GM23248 (cell line): ENCODE measurements around the gene FOLR1. TPM values are rescaled to one million over a fixed set of nuclear protein-coding genes. Genes with fewer than 3 reads are reported as not detected.

ENCODE experiments used
- DNase-seq: peaks from one replicate; pipeline ENCODE4 v3.0.0-alpha.2; 2015
- H2AFZ ChIP-seq: fragments of 200-600 bp; sonication (generic); 2 replicates; pipeline ENCODE4 v1.6.1; 2016; ENCODE audit warnings: antibody characterized with exemption
- H3F3A ChIP-seq: fragments of 200-600 bp; sonication (generic); 2 replicates; pipeline ENCODE4 v1.6.1; 2016; ENCODE audit warnings: mild to moderate bottlenecking, antibody characterized with exemption, mixed run types; ENCODE audit not compliant: insufficient read depth
- H3K27ac ChIP-seq: fragments of 200-600 bp; sonication (generic); 2 replicates; pipeline ENCODE4 v1.5.1; 2016; ENCODE audit warnings: mild to moderate bottlenecking
- H3K27me3 ChIP-seq: fragments of 200-600 bp; sonication (generic); replicated peaks from 2 replicates; pipeline ENCODE4 v1.6.1; 2016; ENCODE audit warnings: mild to moderate bottlenecking; ENCODE audit not compliant: insufficient read depth
- H3K36me3 ChIP-seq: fragments of 200-600 bp; sonication (generic); 2 replicates; pipeline ENCODE4 v1.6.1; 2016; ENCODE audit warnings: low read depth, mild to moderate bottlenecking
- H3K4me1 ChIP-seq: fragments of 200-600 bp; sonication (generic); 2 replicates; pipeline ENCODE4 v1.6.1; 2016; ENCODE audit warnings: mild to moderate bottlenecking; ENCODE audit not compliant: insufficient read depth
- H3K4me2 ChIP-seq: fragments of 200-600 bp; sonication (generic); one replicate; pipeline ENCODE4 v1.6.1; 2016; ENCODE audit warnings: mild to moderate bottlenecking; ENCODE audit not compliant: unreplicated experiment
- H3K4me3 ChIP-seq: fragments of 200-600 bp; sonication (generic); 2 replicates; pipeline ENCODE4 v1.5.1; 2016; ENCODE audit warnings: mild to moderate bottlenecking
- H3K79me2 ChIP-seq: fragments of 200-600 bp; sonication (generic); 2 replicates; pipeline ENCODE4 v1.6.1; 2016; ENCODE audit warnings: mild to moderate bottlenecking; ENCODE audit not compliant: insufficient read depth
- H3K9ac ChIP-seq: fragments of 200-600 bp; sonication (generic); 2 replicates; pipeline ENCODE4 v1.6.1; 2016; ENCODE audit warnings: mild to moderate bottlenecking
- H3K9me2 ChIP-seq: fragments of 200-600 bp; sonication (generic); 2 replicates; pipeline ENCODE4 v1.6.1; 2016; ENCODE audit warnings: mixed run types, mild to moderate bottlenecking, moderate library complexity; ENCODE audit not compliant: insufficient read depth
- H3K9me3 ChIP-seq: fragments of 200-600 bp; sonication (generic); one replicate; pipeline ENCODE4 v1.6.1; 2017; ENCODE audit warnings: low read depth
- H4K20me1 ChIP-seq: fragments of 200-600 bp; sonication (generic); 2 replicates; pipeline ENCODE4 v1.6.0; 2016; ENCODE audit not compliant: insufficient read depth
- EZH2 ChIP-seq: fragments of 200-600 bp; sonication (generic); IDR thresholded peaks from 2 replicates; pipeline ENCODE4 v1.6.1; 2018; ENCODE audit warnings: antibody characterized with exemption, mild to moderate bottlenecking; ENCODE audit not compliant: insufficient read depth, poor library complexity, severe bottlenecking
- EZH2phosphoT487 ChIP-seq: fragments of 200-600 bp; sonication (generic); IDR thresholded peaks from 2 replicates; pipeline ENCODE4 v1.6.1; 2018; ENCODE audit warnings: antibody characterized with exemption, moderate library complexity, mild to moderate bottlenecking, low read depth; ENCODE audit not compliant: insufficient read depth
- WGBS, 2 experiments: methylation state at CpG; one replicate each; pipeline ENCODE4 v1.1.6; 2015 to 2017; ENCODE audit warnings: low lambda C conversion rate in 2 of 2, low coverage in 1 of 2; ENCODE audit errors: missing lambda C conversion rate in 2 of 2; 5-methylcytosine and 5-hydroxymethylcytosine counted together
- in situ Hi-C: fragments of 300-500 bp; cut with MboI; formaldehyde crosslinking; loops from 2 replicates; pipeline ENCODE4 v1.15.0; 2020
- polyA plus RNA-seq: library from polyadenylated mRNA; unstranded; fragments of >200 nt; fragmentation: Nextera tagmentation; extraction: Ambion mirVana; gene quantifications from 2 replicates; pipeline ENCODE4 v1.2.1, GENCODE V29; 2016
- total RNA-seq: library from RNA; depleted of rRNA; stranded (reverse); fragments of >200 nt; shearing (Covaris generic); gene quantifications from 2 replicates; pipeline ENCODE4 v1.2.3, GENCODE V29; 2014

The FOLR1 gene
- total and polyA plus RNA-seq, 2 experiments from 2014 or later = 0.24 TPM; not detected in 1

- Histone ChIP-seq H3F3A (no peaks in the 10 kb centered on the region), H2AFZ (no peak overlapping the region), H3K4me1 (peaks cover 9% of the 10 kb centered on the region; the same call in 1 of the 2 replicates), H3K9me3 (no peaks in the 10 kb centered on the region), H3K9me2 (no peaks in the 10 kb centered on the region), H3K4me3 (no peak overlapping the region), H3K27ac (no peak overlapping the region), H4K20me1 (no peaks in the 10 kb centered on the region), H3K79me2 (peaks cover 19% of the 10 kb centered on the region), H3K27me3 (no peaks in the 10 kb centered on the region), H3K9ac (no peak overlapping the region), H3K36me3 (no peaks in the 10 kb centered on the region), H3K4me2 (no peak overlapping the region)
- DNase-seq = no peak
- in situ Hi-C loops = no loop called here
- WGBS, 2 experiments = 64 to 80% methylated on average over 6 to 10 of the region's 10 CpGs
- TF ChIP-seq EZH2 = no peak
- TF ChIP-seq EZH2phosphoT487 = no peak
Observed at GRCh38 chr11:72220696-72221363, 28.9 kb downstream of the FOLR1 start.

DNA sequence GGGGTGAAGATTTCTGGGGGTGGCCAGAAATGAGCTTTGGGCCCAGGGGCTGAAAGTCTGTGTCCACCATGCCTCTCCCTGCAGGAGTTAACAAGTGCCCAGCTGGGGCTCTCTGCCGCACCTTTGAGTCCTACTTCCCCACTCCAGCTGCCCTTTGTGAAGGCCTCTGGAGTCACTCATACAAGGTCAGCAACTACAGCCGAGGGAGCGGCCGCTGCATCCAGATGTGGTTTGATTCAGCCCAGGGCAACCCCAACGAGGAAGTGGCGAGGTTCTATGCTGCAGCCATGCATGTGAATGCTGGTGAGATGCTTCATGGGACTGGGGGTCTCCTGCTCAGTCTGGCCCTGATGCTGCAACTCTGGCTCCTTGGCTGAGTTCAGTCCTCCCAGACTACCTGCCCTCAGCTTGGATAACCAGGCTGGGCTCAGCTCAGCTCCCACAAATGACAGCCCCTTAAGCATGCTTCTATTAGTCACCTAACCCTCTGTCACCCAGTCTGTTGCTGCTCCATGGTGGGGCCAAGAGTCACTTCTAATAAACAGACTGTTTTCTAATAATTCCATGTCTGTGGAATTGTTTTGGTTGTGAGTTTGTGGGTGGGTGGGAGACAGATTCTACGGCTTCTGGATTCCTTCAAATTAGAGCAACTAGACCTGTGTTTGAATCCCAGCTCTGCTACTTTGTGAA lies 29.6 kb downstream of the FOLR1 start:
- Histone ChIP-seq H4K20me1 (no peaks in the 10 kb centered on the region), H2AFZ (peak overlapping the region; percentile 94), H3K27ac (no peak overlapping the region)

DNA sequence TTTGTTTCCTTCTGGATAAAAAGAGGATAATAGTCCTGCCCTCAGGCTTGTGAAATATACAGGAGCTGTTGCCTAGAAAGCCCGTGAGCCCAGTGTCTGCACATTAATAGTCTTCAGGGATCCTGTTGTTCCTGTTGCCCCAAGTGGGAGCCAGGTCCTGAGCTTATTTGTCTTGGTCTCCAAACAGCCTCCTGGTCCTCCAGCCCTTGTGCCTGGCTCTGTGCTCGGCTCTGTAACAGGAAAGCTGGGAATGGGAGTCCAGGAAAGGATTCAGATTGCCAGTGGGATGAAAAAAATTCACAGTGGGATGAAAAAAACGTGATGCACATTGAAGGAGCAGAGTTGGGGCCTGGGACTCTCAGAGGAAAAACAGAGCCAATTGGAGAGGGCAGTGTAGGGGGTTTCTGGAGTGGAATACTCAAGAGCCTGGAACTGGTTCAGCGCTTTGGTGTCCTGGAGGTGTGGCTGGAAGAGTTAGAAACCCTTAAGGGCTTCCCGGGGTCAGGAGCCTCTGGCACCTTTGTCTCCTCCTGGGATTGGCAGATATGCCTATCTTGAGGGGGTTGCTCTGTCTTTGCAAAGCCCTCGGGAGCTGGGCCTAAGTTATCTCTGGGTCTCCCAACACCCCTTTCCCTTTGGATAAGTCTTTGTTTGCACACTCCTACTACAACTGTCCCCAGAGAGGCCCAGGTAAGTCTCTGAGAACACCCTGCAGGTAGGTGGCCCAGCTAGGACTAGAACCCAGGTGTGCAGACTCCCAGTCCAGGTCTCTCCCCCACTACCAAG lies 30.4 kb downstream of the FOLR1 start:
- Histone ChIP-seq H3K9ac (peak overlapping the region; percentile 88), H3K4me3 (peak overlapping the region; percentile 97), H3K9me2 (no peaks in the 10 kb centered on the region), H3K79me2 (peaks cover 33% of the 10 kb centered on the region), H3K4me1 (peaks cover 11% of the 10 kb centered on the region; the same call in 1 of the 2 replicates), H3K36me3 (no peaks in the 10 kb centered on the region), H4K20me1 (no peaks in the 10 kb centered on the region), H2AFZ (peak overlapping the region; percentile 94), H3K27me3 (no peaks in the 10 kb centered on the region), H3K4me2 (peak overlapping the region; percentile 86), H3K27ac (peak overlapping the region; percentile 69; the same call in 1 of the 2 replicates), H3F3A (no peaks in the 10 kb centered on the region), H3K9me3 (no peaks in the 10 kb centered on the region)
- TF ChIP-seq EZH2 (no peak), EZH2phosphoT487 (no peak)
- in situ Hi-C loops = no loop called here
- DNase-seq = no peak
- WGBS, 2 experiments = 65 to 71% methylated on average over 5 to 6 of the region's 6 CpGs

More for the DNA sequence above, 29.6 kb downstream of the FOLR1 start:
- Histone ChIP-seq H3F3A (no peaks in the 10 kb centered on the region), H3K9me3 (no peaks in the 10 kb centered on the region), H3K4me2 (no peak overlapping the region), H3K9ac (no peak overlapping the region), H3K79me2 (peaks cover 26% of the 10 kb centered on the region), H3K36me3 (no peaks in the 10 kb centered on the region), H3K4me1 (peaks cover 11% of the 10 kb centered on the region; the same call in 1 of the 2 replicates), H3K27me3 (no peaks in the 10 kb centered on the region), H3K9me2 (no peaks in the 10 kb centered on the region), H3K4me3 (no peak overlapping the region)
- no peak for DNase-seq
- TF ChIP-seq EZH2phosphoT487 (no peak), EZH2 (no peak)
- in situ Hi-C loops = no loop called here
- WGBS, 2 experiments = 97 to 98% methylated on average over 7 of the region's 7 CpGs

GRCh38 chr11:72222907-72223614 lies 31.1 kb downstream of the FOLR1 start:
- H3K9me2 ChIP-seq = no peaks in the 10 kb centered on the region
- H3K4me2 ChIP-seq = peak overlapping the region; percentile 86
- H3K9me3 ChIP-seq = no peaks in the 10 kb centered on the region
- no peaks in the 10 kb centered on the region for H3F3A ChIP-seq
- peak overlapping the region; percentile 97 for H3K4me3 ChIP-seq
- H2AFZ ChIP-seq = peak overlapping the region; percentile 94
- peaks cover 11% of the 10 kb centered on the region; the same call in 1 of the 2 replicates for H3K4me1 ChIP-seq
- in situ Hi-C loops = no loop called here
- H4K20me1 ChIP-seq = no peaks in the 10 kb centered on the region
- TF ChIP-seq EZH2phosphoT487 = no peak
- no peak for TF ChIP-seq EZH2
- H3K79me2 ChIP-seq = peaks cover 41% of the 10 kb centered on the region
- WGBS, 2 experiments = 1 to 2% methylated on average over 35 to 44 of the region's 47 CpGs
- peak overlapping the region; percentile 69 for H3K27ac ChIP-seq
- peak; percentile 94 for DNase-seq
- no peaks in the 10 kb centered on the region for H3K36me3 ChIP-seq
- H3K27me3 ChIP-seq = no peaks in the 10 kb centered on the region
- H3K9ac ChIP-seq = peak overlapping the region; percentile 88
